GM12878 (cell line): ENCODE measurements around the gene PRKAR2B.

Source experiments
- CBX5 ChIP-seq: sonication (generic); IDR thresholded peaks from 2 replicates; pipeline ENCODE4 v1.6.1; 2016; ENCODE audit warnings: low read depth, moderate library complexity, mild to moderate bottlenecking, inconsistent platforms
- CTCF ChIP-seq, 3 experiments: IDR thresholded peaks in 2 of 3; conservative IDR thresholded peaks in 1 of 3; 2 replicates each; pipeline ENCODE4 v1.5.1; 2011; ENCODE audit warnings: low read depth in 3 of 3, low read length in 3 of 3, mild to moderate bottlenecking in 3 of 3, control low read depth in 2 of 3, moderate library complexity in 2 of 3, inconsistent platforms in 1 of 3, mixed read lengths in 1 of 3; ENCODE audit not compliant: control insufficient read depth in 2 of 3, insufficient read depth in 1 of 3; ENCODE audit errors: extremely low read depth in 1 of 3
- EZH2 ChIP-seq: IDR thresholded peaks from 2 replicates; pipeline ENCODE4 v1.6.1; 2012; ENCODE audit warnings: low read depth, mild to moderate bottlenecking, control low read depth, inconsistent platforms, low read length, borderline replicate concordance; ENCODE audit not compliant: control insufficient read depth
- MAX ChIP-seq: IDR thresholded peaks from 2 replicates; pipeline ENCODE4 v1.6.1; 2012; ENCODE audit warnings: low read depth, low read length, improper control_type of control experiment
- POLR2A ChIP-seq: IDR thresholded peaks from 2 replicates; pipeline ENCODE4 v1.6.1; 2011; ENCODE audit warnings: low read depth, mild to moderate bottlenecking, low read length
- SREBF2 ChIP-seq: IDR thresholded peaks from 2 replicates; pipeline ENCODE4 v1.6.1; 2012; ENCODE audit warnings: mild to moderate bottlenecking, low read length

- TF ChIP-seq MAX = no peak
- TF ChIP-seq CBX5 = no peak
- no peak for TF ChIP-seq EZH2
- no peak for TF ChIP-seq CTCF (IDR thresholded peaks at IDR 0.05 in 2 of 3, conservative IDR thresholded peaks at IDR 0.05 in 1 of 3; ENCODE audit: control insufficient read depth in 2 of 3, extremely low read depth in 1 of 3, insufficient read depth in 1 of 3, low read depth in 3 of 3, low read length in 3 of 3)
- TF ChIP-seq SREBF2 = no peak
- no peak for TF ChIP-seq POLR2A
Measured at GRCh38 chr7:107029764-107030286, 14.7 kb upstream of the PRKAR2B start.
